H1 (cell line): Measurements from ENCODE around the gene RASL10A. TPM values are rescaled to one million over a fixed set of nuclear protein-coding genes. Genes with fewer than 3 reads are reported as not detected.
"Not testable (repeated sequence)": the region's sequence is repeated elsewhere in the genome, so short reads cannot be mapped to it uniquely, and the experiment has no call there.

Experiments
- CTCF ChIA-PET: fragments of 300-600 bp; sonication (Branson Sonifier 250); formaldehyde crosslinking; loops from one replicate; lab custom pipeline; 2021; ENCODE audit not compliant: partially characterized antibody; lab: Charles Lee
- POLR2A ChIA-PET: fragments of 300-600 bp; sonication (Branson Sonifier 250); formaldehyde crosslinking; loops from one replicate; lab custom pipeline; 2021; ENCODE audit warnings: inconsistent platforms; ENCODE audit not compliant: partially characterized antibody; lab: Charles Lee
- DNase-seq, 2 experiments: peaks; one replicate each; pipeline versions ENCODE4 v3.0.0 to v3.0.0-alpha.2; 2010 to 2022; ENCODE audit warnings: low spot score in 2 of 2, low read depth in 1 of 2, mixed read lengths in 1 of 2
- FAIRE-seq: peaks from 2 replicates; lab custom pipeline; 2011; peaks lifted over from hg19 to GRCh38; lab: Jason Lieb, UNC
- H2AFZ ChIP-seq: 2 replicates; pipeline ENCODE4 v1.8.1; 2012; ENCODE audit warnings: low read length, inconsistent platforms
- H2AK5ac ChIP-seq: 2 replicates; pipeline ENCODE4 v1.6.1; 2013; ENCODE audit warnings: low read depth, low read length
- H2BK120ac ChIP-seq: replicated peaks from 2 replicates; pipeline ENCODE3; 2013; ENCODE audit warnings: low read depth, low read length, inconsistent platforms
- H2BK12ac ChIP-seq: 2 replicates; pipeline ENCODE4 v1.6.1; 2013; ENCODE audit warnings: low read depth, low read length
- H2BK15ac ChIP-seq: 2 replicates; pipeline ENCODE4 v1.6.1; 2013; ENCODE audit warnings: low read length
- H2BK20ac ChIP-seq: 2 replicates; pipeline ENCODE4 v1.6.1; 2013; ENCODE audit warnings: low read length
- H2BK5ac ChIP-seq: 2 replicates; pipeline ENCODE4 v1.6.1; 2013; ENCODE audit warnings: low read depth, low read length
- H3K14ac ChIP-seq: 2 replicates; pipeline ENCODE4 v1.6.1; 2013; ENCODE audit warnings: inconsistent platforms; ENCODE audit not compliant: insufficient read length
- H3K18ac ChIP-seq: 2 replicates; pipeline ENCODE4 v1.6.1; 2013; ENCODE audit warnings: low read length; ENCODE audit errors: extremely low read depth
- H3K23ac ChIP-seq: 2 replicates; pipeline ENCODE4 v1.6.1; 2013; ENCODE audit warnings: inconsistent platforms; ENCODE audit not compliant: insufficient read length
- H3K23me2 ChIP-seq: 2 replicates; pipeline ENCODE4 v1.6.1; 2013; ENCODE audit warnings: low read depth, low read length
- H3K27ac ChIP-seq: 2 replicates; pipeline ENCODE4 v1.6.1; 2011; ENCODE audit warnings: low read depth, low read length, inconsistent platforms
- H3K27me3 ChIP-seq, 4 experiments: replicated peaks in 1 of 4; 1 replicate in 1 of 4; 2 replicates in 3 of 4; pipeline versions ENCODE4 v1.6.1 to v1.8.1; 2011 to 2013; ENCODE audit warnings: low read length in 3 of 4, mild to moderate bottlenecking in 3 of 4, inconsistent platforms in 2 of 4, mixed read lengths in 2 of 4, moderate library complexity in 1 of 4; ENCODE audit not compliant: control insufficient read depth in 3 of 4, insufficient read depth in 3 of 4; ENCODE audit errors: extremely low read depth in 1 of 4
- H3K36me3 ChIP-seq, 4 experiments: 2 replicates each; pipeline versions ENCODE4 v1.6.1 to v1.8.1; 2011 to 2013; ENCODE audit warnings: mild to moderate bottlenecking in 4 of 4, low read length in 3 of 4, moderate library complexity in 2 of 4, control low read depth in 1 of 4, inconsistent platforms in 1 of 4; ENCODE audit not compliant: insufficient read depth in 4 of 4, control insufficient read depth in 2 of 4
- H3K4ac ChIP-seq: replicated peaks from 2 replicates; pipeline ENCODE3; 2013; ENCODE audit warnings: low read length, low read depth, mixed read lengths, inconsistent platforms; ENCODE audit not compliant: insufficient read length
- H3K4me1 ChIP-seq, 4 experiments: replicated peaks in 1 of 4; 1 replicate in 1 of 4; 2 replicates in 3 of 4; pipeline versions ENCODE4 v1.6.1 to v1.8.1; 2011 to 2013; ENCODE audit warnings: low read length in 3 of 4, inconsistent platforms in 2 of 4, mixed read lengths in 1 of 4; ENCODE audit not compliant: insufficient read depth in 4 of 4, control insufficient read depth in 3 of 4
- H3K4me2 ChIP-seq, 2 experiments: 2 replicates each; pipeline versions ENCODE4 v1.6.1 to v1.8.1; 2011 to 2013; ENCODE audit warnings: low read depth in 2 of 2, low read length in 2 of 2, control low read depth in 1 of 2, inconsistent platforms in 1 of 2, mild to moderate bottlenecking in 1 of 2; ENCODE audit not compliant: insufficient read depth in 1 of 2
- H3K4me3 ChIP-seq, 4 experiments: fragments of 200-600, 300-600 bp in 1 of 4; sonication (generic), shearing (Covaris generic), sonication (Bioruptor Twin) in 1 of 4; 2 replicates each; pipeline versions ENCODE4 v1.5.1 to v1.8.1; 2011 to 2016; ENCODE audit warnings: low read length in 4 of 4, low read depth in 3 of 4, control low read depth in 2 of 4, inconsistent platforms in 2 of 4, mild to moderate bottlenecking in 2 of 4, mixed read lengths in 1 of 4, moderate library complexity in 1 of 4; ENCODE audit not compliant: insufficient read depth in 2 of 4; ENCODE audit errors: extremely low read depth in 1 of 4
- H3K56ac ChIP-seq: replicated peaks from 2 replicates; pipeline ENCODE3; 2013; ENCODE audit warnings: low read depth, mild to moderate bottlenecking, mixed read lengths, low read length, inconsistent platforms; ENCODE audit not compliant: insufficient read length
- H3K79me1 ChIP-seq: 2 replicates; pipeline ENCODE4 v1.6.1; 2013; ENCODE audit warnings: low read depth, low read length, control low read depth
- H3K79me2 ChIP-seq, 2 experiments: 2 replicates each; pipeline versions ENCODE4 v1.6.1 to v1.8.1; 2012 to 2013; ENCODE audit warnings: low read length in 2 of 2, mild to moderate bottlenecking in 2 of 2, inconsistent platforms in 1 of 2; ENCODE audit not compliant: insufficient read depth in 2 of 2, control insufficient read depth in 1 of 2
- H3K9ac ChIP-seq, 4 experiments: replicated peaks in 1 of 4; 1 replicate in 1 of 4; 2 replicates in 3 of 4; pipeline versions ENCODE4 v1.6.1 to v1.8.1; 2011 to 2013; ENCODE audit warnings: low read depth in 3 of 4, low read length in 3 of 4, control low read depth in 2 of 4, mild to moderate bottlenecking in 2 of 4, moderate library complexity in 2 of 4, inconsistent platforms in 1 of 4; ENCODE audit errors: extremely low read depth in 1 of 4
- H3K9me3 ChIP-seq, 2 experiments: 2 replicates each; pipeline versions ENCODE4 v1.6.1 to v1.8.1; 2012 to 2013; ENCODE audit warnings: mild to moderate bottlenecking in 2 of 2, moderate library complexity in 2 of 2, control low read depth in 1 of 2, inconsistent platforms in 1 of 2, low read depth in 1 of 2, low read length in 1 of 2, mixed read lengths in 1 of 2; ENCODE audit not compliant: insufficient read depth in 2 of 2
- H4K20me1 ChIP-seq, 2 experiments: replicated peaks in 1 of 2; 2 replicates each; pipeline versions ENCODE3 to v1.8.1; 2011 to 2013; ENCODE audit warnings: inconsistent platforms in 2 of 2, low read length in 2 of 2, mild to moderate bottlenecking in 1 of 2; ENCODE audit not compliant: insufficient read depth in 2 of 2, control insufficient read depth in 1 of 2
- H4K5ac ChIP-seq: 2 replicates; pipeline ENCODE4 v1.6.1; 2013; ENCODE audit warnings: low read length, low read depth, mixed read lengths, inconsistent platforms; ENCODE audit not compliant: insufficient read length
- H4K8ac ChIP-seq: 2 replicates; pipeline ENCODE4 v1.8.0; 2013; ENCODE audit warnings: mild to moderate bottlenecking, moderate library complexity, low read length, inconsistent platforms; ENCODE audit not compliant: insufficient read depth; ENCODE audit errors: extremely low read depth
- H4K91ac ChIP-seq: replicated peaks from 2 replicates; pipeline ENCODE3; 2013; ENCODE audit warnings: low read length, mixed read lengths, inconsistent platforms; ENCODE audit not compliant: insufficient read length
- WGBS, 2 experiments: shearing (Covaris generic) in 1 of 2; methylation state at CpG; one replicate each; pipeline versions ENCODE4 v1.1.6 to v1.1.7; 2013 to 2015; ENCODE audit warnings: low lambda C conversion rate in 2 of 2, mixed read lengths in 2 of 2, inconsistent platforms in 1 of 2, low coverage in 1 of 2, missing lambda C conversion rate in 1 of 2; ENCODE audit not compliant: insufficient replicate concordance in 2 of 2, insufficient coverage in 1 of 2, insufficient read length in 1 of 2; ENCODE audit errors: extremely low coverage in 1 of 2, missing lambda C conversion rate in 1 of 2; 5-methylcytosine and 5-hydroxymethylcytosine counted together
- polyA plus RNA-seq, 7 experiments: library from polyadenylated mRNA; depleted of rRNA in 3 of 7; stranded (reverse) in 5 of 7; unstranded in 2 of 7; fragments of >200 nt in 5 of 7; fragments of 200-250 nt in 2 of 7; gene quantifications; 1 replicate in 5 of 7; 2 replicates in 1 of 7; 4 replicates in 1 of 7; pipeline versions ENCODE4 v1.2.1 to v1.2.3, GENCODE V29; 2011 to 2013; ENCODE audit warnings: missing spikeins in 2 of 7, mixed read lengths in 2 of 7
- total RNA-seq: library from RNA; stranded (reverse); fragmentation: NEBNext Ultra II Directional; extraction: Animal tissue kit (Norgen Biotek cat#: 25700); gene quantifications from 2 replicates; pipeline ENCODE4 v1.2.1, GENCODE V29; 2021

The RASL10A gene
- total and polyA plus RNA-seq, 2 of the 8 experiments (the other 6 are each of a cell fraction or from before 2014, with no cell fraction given): 1.1 to 1.5 TPM

GRCh38 chr22:29344889-29345288 lies 29.4 kb upstream of the RASL10A start:
- FAIRE-seq, H3K27ac ChIP-seq, H2BK20ac ChIP-seq, H3K23me2 ChIP-seq, H2BK15ac ChIP-seq, H3K4me2 ChIP-seq, H3K4ac ChIP-seq, POLR2A ChIA-PET, H3K14ac ChIP-seq, H2AK5ac ChIP-seq, H3K79me2 ChIP-seq, H3K56ac ChIP-seq, H2AFZ ChIP-seq, H3K4me1 ChIP-seq, H2BK12ac ChIP-seq, H2BK120ac ChIP-seq, H4K5ac ChIP-seq, DNase-seq, H3K79me1 ChIP-seq, H3K23ac ChIP-seq, H3K9me3 ChIP-seq, H4K20me1 ChIP-seq, H3K9ac ChIP-seq, H4K8ac ChIP-seq, H3K27me3 ChIP-seq, H4K91ac ChIP-seq, H3K18ac ChIP-seq, H2BK5ac ChIP-seq, H3K4me3 ChIP-seq: not testable (repeated sequence)
- CTCF ChIA-PET: interaction anchor here (0.7 to 1.5 kb wide), 4 partner anchors 14 to 31 kb away, joined by 3 to 5 read pairs (median 4); no protein-coding TSS in a partner anchor
- peaks cover 13 to 45% (median 27%) of the 10 kb centered on the region in 4 experiments for H3K36me3 ChIP-seq
- 95% methylated on average over 5 of the region's 5 CpGs; no CpG with 5 or more reads in 1 of the 2 experiments for WGBS, 2 experiments
